Esophagus (tissue), 2 donors: ENCODE data around the gene PDLIM4. TPM values are rescaled to one million over a fixed set of nuclear protein-coding genes. Genes with fewer than 3 reads are reported as not detected.

Experiments used
- H3K27ac ChIP-seq, 2 donors: one replicate each; pipeline ENCODE4 v1.5.1; 2013; ENCODE audit warnings: low read depth in 2 of 2, mild to moderate bottlenecking in 2 of 2, inconsistent platforms in 1 of 2, low read length in 1 of 2, moderate library complexity in 1 of 2
- H3K27me3 ChIP-seq, 2 donors: one replicate each; pipeline ENCODE4 v1.6.1; 2013; ENCODE audit warnings: low read length in 2 of 2, control low read depth in 1 of 2, mild to moderate bottlenecking in 1 of 2; ENCODE audit not compliant: insufficient read depth in 2 of 2, control insufficient read depth in 1 of 2
- H3K36me3 ChIP-seq, 2 donors: one replicate each; pipeline ENCODE4 v1.6.1; 2013; ENCODE audit warnings: low read length in 1 of 2; ENCODE audit not compliant: control insufficient read depth in 2 of 2, insufficient read depth in 2 of 2
- H3K4me1 ChIP-seq, 2 donors: one replicate each; pipeline ENCODE4 v1.6.1; 2013; ENCODE audit warnings: low read length in 1 of 2; ENCODE audit not compliant: control insufficient read depth in 2 of 2, insufficient read depth in 2 of 2
- H3K4me3 ChIP-seq, 2 donors: one replicate each; pipeline ENCODE4 v1.5.1; 2013; ENCODE audit warnings: low read length in 2 of 2, mild to moderate bottlenecking in 2 of 2, low read depth in 1 of 2, moderate library complexity in 1 of 2
- H3K9me3 ChIP-seq, 2 donors: one replicate each; pipeline ENCODE4 v1.6.1; 2013; ENCODE audit warnings: mild to moderate bottlenecking in 2 of 2, low read depth in 1 of 2, low read length in 1 of 2, moderate library complexity in 1 of 2; ENCODE audit not compliant: control insufficient read depth in 2 of 2, insufficient read depth in 1 of 2
- whole genome bisulfite sequencing, 2 donors: extraction: QIAGEN DNeasy Blood & Tissue Kit; methylation state at CpG; one replicate each; pipeline ENCODE4 v1.1.7; 2013; 5-methylcytosine and 5-hydroxymethylcytosine counted together
- polyA plus RNA-seq, 2 donors: library from polyadenylated mRNA; stranded (reverse); fragments of 200-250 nt; gene quantifications; one replicate each; pipeline ENCODE4 v1.2.3, GENCODE V29; 2013
- donor health status: healthy with polysubstance abuse.
- donor health status: Bipolar disorder and iron deficiency.

The PDLIM4 gene
- polyA plus RNA-seq, 2 donors: 33.3 to 58.9 TPM

DNA sequence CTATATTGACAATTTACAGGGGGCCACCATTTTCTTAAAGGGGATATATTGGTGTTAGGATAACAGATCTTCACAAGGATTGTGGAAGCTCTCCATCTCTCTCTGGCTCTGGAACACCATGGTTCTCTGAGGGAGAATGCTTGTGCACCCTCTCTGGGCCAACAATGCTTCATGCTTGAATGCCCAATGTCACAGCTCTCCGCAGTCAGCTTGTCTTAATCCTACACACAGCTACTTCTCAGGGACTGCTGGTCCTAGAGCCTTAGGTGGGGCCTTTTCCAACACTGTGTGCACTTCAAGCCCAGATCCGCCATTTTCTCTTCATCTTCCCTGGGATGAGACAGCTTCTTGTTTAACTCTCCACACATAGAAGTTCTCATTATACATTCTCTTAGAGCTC lies 6.9 kb upstream of the PDLIM4 start:
- Histone ChIP-seq H3K27ac (no peak overlapping the region), H3K36me3 (no peaks in the 10 kb centered on the region), H3K4me1 (peaks cover 12 to 26% of the 10 kb centered on the region in 2 donors), H3K27me3 (no peaks in the 10 kb centered on the region), H3K9me3 (no peaks in the 10 kb centered on the region), H3K4me3 (no peak overlapping the region)
- WGBS, 2 donors: 93 to 95% methylated on average over 2 of the region's 2 CpGs

GRCh38 chr5:132251220-132251725 lies 6.2 kb upstream of the PDLIM4 start:
- Histone ChIP-seq H3K27me3 (no peaks in the 10 kb centered on the region), H3K27ac (no peak overlapping the region), H3K36me3 (no peaks in the 10 kb centered on the region), H3K4me1 (peaks cover 12 to 26% of the 10 kb centered on the region in 2 donors), H3K9me3 (no peaks in the 10 kb centered on the region), H3K4me3 (no peak overlapping the region)
- WGBS, 2 donors: 89 to 93% methylated on average over 10 of the region's 10 CpGs

DNA sequence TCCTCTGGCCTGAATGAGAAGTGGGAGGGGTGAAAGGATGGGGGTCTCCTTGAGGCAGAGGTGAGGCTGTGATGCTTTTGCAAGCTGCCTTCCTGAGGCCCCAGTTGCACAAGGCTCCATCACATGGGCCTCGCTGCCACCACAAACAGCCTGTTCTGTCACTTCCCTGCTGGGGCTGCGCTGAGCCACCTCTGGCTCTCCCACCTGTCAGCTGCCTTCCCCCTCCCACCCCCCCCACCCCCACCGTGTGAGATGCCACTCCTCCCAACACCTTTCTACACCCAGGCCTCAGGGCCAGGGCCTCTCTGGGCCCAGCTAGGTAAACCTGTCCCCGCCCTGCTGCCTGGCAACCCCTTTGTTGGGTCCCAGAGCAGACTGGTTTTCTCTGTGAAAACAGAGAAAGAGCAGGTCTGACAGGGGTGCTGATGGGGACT lies 4.5 kb upstream of the PDLIM4 start:
- 48 to 53% methylated on average over 4 of the region's 4 CpGs for WGBS, 2 donors
- H3K27me3 ChIP-seq: no peaks in the 10 kb centered on the region
- H3K27ac ChIP-seq: peak overlapping the region; percentile 73 to 88
- H3K9me3 ChIP-seq: no peaks in the 10 kb centered on the region
- H3K4me1 ChIP-seq: peaks cover 12 to 29% of the 10 kb centered on the region in 2 donors
- no peak overlapping the region for H3K4me3 ChIP-seq
- H3K36me3 ChIP-seq: no peaks in the 10 kb centered on the region

DNA sequence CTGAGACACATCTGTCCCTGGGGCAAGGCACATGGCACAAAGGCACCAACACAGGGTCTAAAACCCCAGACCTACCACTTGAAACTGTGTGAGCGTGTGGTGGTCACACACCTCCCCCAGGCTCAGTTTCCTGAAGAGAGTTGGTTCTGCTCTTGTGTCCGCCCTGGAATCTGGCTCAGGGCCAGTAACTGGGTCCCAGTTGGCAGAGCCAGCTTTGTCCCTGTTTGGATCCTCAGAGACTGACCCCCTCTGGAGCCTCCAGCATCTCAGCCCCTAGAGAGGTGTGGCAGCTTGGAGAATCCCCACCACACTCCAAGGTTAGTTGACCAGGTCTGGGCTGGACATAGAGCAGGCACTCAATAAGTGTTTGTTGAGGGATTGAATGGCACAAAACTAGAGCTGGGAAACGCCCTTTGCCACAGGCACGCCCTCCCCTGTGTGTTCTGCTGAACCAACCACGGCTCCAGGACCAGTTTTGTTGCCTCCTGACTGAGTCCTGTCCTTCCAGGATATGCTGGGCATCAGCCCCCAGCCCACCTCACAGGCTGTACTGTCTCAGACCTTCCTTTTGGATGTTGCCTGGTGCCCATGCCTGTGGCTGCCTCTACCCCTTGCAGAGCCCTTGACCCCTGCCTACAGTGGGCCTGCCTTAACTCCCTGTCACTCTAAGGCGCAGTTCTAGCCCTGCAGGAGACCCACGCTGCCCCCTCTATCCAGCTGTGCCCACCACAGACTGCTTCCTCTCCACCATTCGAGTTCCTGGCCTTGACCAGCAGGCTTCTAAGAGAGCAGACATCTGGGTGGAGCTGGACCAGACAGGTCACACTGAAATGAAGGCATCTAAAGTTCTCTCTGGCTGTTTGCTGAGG lies 3.8 kb upstream of the PDLIM4 start:
- WGBS, 2 donors: 70 to 79% methylated on average over 8 of the region's 8 CpGs
- Histone ChIP-seq H3K9me3 (no peaks in the 10 kb centered on the region), H3K36me3 (no peaks in the 10 kb centered on the region), H3K27me3 (no peaks in the 10 kb centered on the region), H3K4me3 (no peak overlapping the region), H3K4me1 (peaks cover 12 to 29% of the 10 kb centered on the region in 2 donors), H3K27ac (peak overlapping the region; percentile 73 to 88)

DNA sequence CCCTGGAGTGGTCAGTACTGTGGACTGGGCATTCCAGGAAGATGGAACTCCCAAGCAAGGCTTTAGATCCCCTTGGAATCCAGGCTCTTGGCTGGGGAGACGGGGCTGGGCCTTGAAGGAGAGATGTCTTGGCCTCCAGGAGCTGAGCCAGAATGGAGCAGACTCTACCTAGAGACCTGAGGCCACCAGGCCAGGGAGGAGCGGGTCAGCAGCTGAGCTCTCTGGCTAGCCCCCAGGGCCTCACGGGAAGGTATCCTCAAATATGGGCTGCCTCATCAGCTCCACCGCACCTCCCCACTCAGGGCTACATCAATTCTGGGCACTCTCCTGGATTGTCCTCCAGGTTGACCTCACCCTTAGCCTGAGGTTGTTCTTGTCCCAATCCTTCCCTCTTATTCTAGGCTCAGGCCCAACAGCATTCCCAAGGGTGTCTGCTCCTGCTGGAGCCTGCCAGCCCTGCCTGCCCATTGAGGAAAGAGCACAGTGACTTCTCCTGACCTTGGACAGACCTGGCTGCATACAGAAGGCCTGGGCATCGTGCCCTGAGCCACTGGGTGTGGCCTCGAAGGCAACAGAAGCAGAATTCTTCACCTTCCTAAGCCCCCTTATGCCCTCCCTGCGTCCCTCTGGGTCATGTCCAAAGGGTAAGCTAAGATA lies 3.0 kb upstream of the PDLIM4 start:
- H3K9me3 ChIP-seq: no peaks in the 10 kb centered on the region
- H3K27me3 ChIP-seq: no peaks in the 10 kb centered on the region
- peaks cover 12 to 34% of the 10 kb centered on the region in 2 donors for H3K4me1 ChIP-seq
- H3K27ac ChIP-seq: peak overlapping the region; percentile 44 to 86
- no peak overlapping the region for H3K4me3 ChIP-seq
- H3K36me3 ChIP-seq: no peaks in the 10 kb centered on the region
- 35 to 42% methylated on average over 6 to 7 of the region's 7 CpGs for WGBS, 2 donors

GRCh38 chr5:132256086-132256782 lies 1.3 kb upstream of the PDLIM4 start:
- Histone ChIP-seq H3K9me3 (no peaks in the 10 kb centered on the region), H3K36me3 (no peaks in the 10 kb centered on the region), H3K27me3 (no peaks in the 10 kb centered on the region), H3K4me3 (no peak overlapping the region), H3K27ac (no peak overlapping the region), H3K4me1 (peaks cover 14 to 48% of the 10 kb centered on the region in 2 donors)
- WGBS, 2 donors: 95 to 96% methylated on average over 4 of the region's 4 CpGs

DNA sequence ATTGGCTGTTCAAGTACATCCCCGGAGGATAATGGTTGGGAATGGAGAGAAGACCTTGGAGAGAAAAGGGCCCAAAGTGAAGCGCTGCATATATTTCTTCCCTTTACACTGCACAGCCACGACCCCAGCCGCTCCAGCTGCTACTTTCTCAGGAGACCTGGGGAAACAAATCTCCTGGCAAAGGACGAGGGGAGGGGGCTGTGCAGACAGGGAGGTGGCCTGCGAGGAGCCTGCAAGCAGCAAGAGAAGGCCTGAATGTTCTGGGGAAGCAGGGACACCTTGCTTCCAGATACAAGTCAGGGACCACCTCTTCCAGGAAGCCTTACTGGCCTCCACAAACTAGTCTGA lies 739 bp upstream of the PDLIM4 start:
- Histone ChIP-seq H3K27ac (peak overlapping the region; percentile 62 to 84), H3K36me3 (no peaks in the 10 kb centered on the region), H3K4me1 (peaks cover 14 to 48% of the 10 kb centered on the region in 2 donors), H3K4me3 (no peak overlapping the region), H3K27me3 (no peaks in the 10 kb centered on the region), H3K9me3 (no peaks in the 10 kb centered on the region)
- WGBS, 2 donors: 86 to 88% methylated on average over 6 of the region's 6 CpGs

- no peaks in the 10 kb centered on the region for H3K27me3 ChIP-seq
- WGBS, 2 donors: 29 to 44% methylated on average over 19 of the region's 19 CpGs
- peak overlapping the region; percentile 73 to 79 for H3K4me3 ChIP-seq
- peaks cover 13 to 42% of the 10 kb centered on the region in 2 donors for H3K4me1 ChIP-seq
- no peaks in the 10 kb centered on the region for H3K9me3 ChIP-seq
- peaks cover 0 to 6% of the 10 kb centered on the region in 2 donors for H3K36me3 ChIP-seq
- H3K27ac ChIP-seq: peak overlapping the region; percentile 91 to 96
Measured at GRCh38 chr5:132258102-132259068, 889 bp downstream of the PDLIM4 start.
